ENCODE results near the gene CSF2. TPM values are rescaled to one million over a fixed set of nuclear protein-coding genes. Genes with fewer than 3 reads are reported as not detected.

CSF2 gene
- polyA plus RNA-seq, 2 donors: 0.05 TPM; not detected in 1

DNA sequence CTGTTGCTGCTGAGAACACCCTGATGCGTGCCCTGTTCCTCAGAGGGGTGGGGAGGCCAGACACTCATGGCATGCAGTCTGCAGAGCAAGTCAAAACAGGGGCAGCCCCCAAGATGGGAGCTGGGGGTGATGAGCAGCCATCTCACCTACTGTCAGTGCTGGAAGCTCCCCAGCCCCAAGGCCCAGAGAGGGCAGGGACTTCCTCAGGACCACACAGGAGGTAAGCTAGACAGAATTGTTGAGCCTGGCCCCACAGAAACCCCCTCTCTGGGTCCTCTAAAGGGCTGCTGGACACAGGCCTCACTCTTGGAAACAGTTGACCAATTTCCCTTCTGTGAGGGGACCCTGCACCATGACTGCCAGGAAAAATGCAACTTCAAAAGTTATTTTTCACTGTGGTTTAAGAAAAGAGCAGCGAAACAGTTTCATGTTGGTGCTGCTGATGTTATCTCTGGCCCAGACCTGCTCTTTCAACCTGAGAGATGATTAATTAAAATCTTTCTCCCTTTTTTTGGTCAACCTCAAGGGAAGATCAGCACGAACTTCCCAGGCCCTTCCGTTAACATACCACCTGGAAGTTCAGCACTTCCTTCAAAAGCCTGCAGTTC is 9.6 kb downstream of the CSF2 start:
- no peaks in the 10 kb centered on the region for H3K27me3 ChIP-seq (ENCODE audit: control insufficient read depth in 1 of 2, insufficient read depth in 2 of 2, low read length in 2 of 2)
- no peaks in the 10 kb centered on the region for H3K4me1 ChIP-seq (ENCODE audit: control insufficient read depth in 2 of 2, insufficient read depth in 2 of 2, low read length in 1 of 2)
- no peaks in the 10 kb centered on the region for H3K36me3 ChIP-seq (ENCODE audit: control insufficient read depth in 2 of 2, insufficient read depth in 2 of 2, low read length in 1 of 2)
- H3K27ac ChIP-seq (ENCODE audit: low read depth in 2 of 2, low read length in 1 of 2): no peak overlapping the region
- H3K4me3 ChIP-seq (ENCODE audit: low read depth in 1 of 2, low read length in 2 of 2): no peak overlapping the region
- 77 to 81% methylated on average over 4 of the region's 4 CpGs for WGBS, 2 donors
- no peaks in the 10 kb centered on the region for H3K9me3 ChIP-seq (ENCODE audit: control insufficient read depth in 2 of 2, insufficient read depth in 1 of 2, low read depth in 1 of 2, low read length in 1 of 2)

DNA sequence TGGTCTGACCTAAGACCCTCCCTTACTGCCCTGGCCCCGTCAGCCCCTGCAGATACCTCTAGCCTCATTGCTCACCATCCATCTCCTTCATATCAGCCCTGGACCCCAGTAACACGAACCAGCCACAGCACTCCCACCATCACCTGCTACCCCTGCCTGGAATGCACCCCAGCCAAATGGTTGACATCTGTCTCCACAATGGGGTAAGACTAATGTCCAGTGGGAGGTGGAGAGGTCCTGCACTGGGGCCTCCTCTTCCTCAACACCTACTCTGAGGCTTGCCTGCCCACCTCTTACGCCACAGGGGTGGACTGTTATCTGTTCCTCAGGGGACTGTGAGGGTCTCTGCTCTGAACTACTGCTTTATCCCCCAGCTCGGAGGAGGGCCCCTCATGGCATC is 12.1 kb downstream of the CSF2 start:
- no peaks in the 10 kb centered on the region for H3K9me3 ChIP-seq (ENCODE audit: control insufficient read depth in 2 of 2, insufficient read depth in 1 of 2, low read depth in 1 of 2, low read length in 1 of 2)
- WGBS, 2 donors: 73 to 92% methylated on average over 4 of the region's 4 CpGs
- H3K27ac ChIP-seq (ENCODE audit: low read depth in 2 of 2, low read length in 1 of 2): no peak overlapping the region
- no peaks in the 10 kb centered on the region for H3K36me3 ChIP-seq (ENCODE audit: control insufficient read depth in 2 of 2, insufficient read depth in 2 of 2, low read length in 1 of 2)
- H3K4me1 ChIP-seq (ENCODE audit: control insufficient read depth in 2 of 2, insufficient read depth in 2 of 2, low read length in 1 of 2): peaks cover 3% of the 10 kb centered on the region in 2 donors
- H3K27me3 ChIP-seq (ENCODE audit: control insufficient read depth in 1 of 2, insufficient read depth in 2 of 2, low read length in 2 of 2): no peaks in the 10 kb centered on the region
- H3K4me3 ChIP-seq (ENCODE audit: low read depth in 1 of 2, low read length in 2 of 2): no peak overlapping the region

DNA sequence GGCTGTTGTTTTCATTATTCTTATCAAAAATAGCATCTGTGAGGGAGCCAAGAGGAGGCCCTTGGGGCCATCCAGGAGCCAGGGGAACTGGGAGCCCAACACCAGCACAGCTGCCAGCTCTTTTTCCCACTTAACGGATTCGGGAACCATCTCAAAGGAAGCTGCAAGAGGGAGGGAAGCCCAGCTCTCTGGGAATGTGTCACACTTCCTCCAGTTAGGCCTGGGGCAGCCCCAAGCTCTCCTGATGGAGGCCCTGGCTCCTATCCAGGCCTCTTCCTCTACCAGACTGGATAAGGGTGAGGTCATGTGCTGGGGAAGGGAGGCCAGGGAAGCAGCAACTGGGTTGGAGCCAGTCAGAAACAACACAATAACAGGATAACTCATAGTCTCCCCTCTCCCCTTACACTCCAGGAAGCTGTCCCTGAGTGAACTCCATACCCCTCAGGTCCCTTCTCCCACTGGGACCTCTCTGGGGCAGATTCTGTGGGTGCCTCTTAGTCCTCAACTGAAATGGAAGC is 12.7 kb downstream of the CSF2 start:
- Histone ChIP-seq H3K27ac (ENCODE audit: low read depth in 2 of 2, low read length in 1 of 2) (no peak overlapping the region), H3K4me3 (ENCODE audit: low read depth in 1 of 2, low read length in 2 of 2) (no peak overlapping the region), H3K4me1 (ENCODE audit: control insufficient read depth in 2 of 2, insufficient read depth in 2 of 2, low read length in 1 of 2) (peaks cover 3% of the 10 kb centered on the region in 2 donors), H3K36me3 (ENCODE audit: control insufficient read depth in 2 of 2, insufficient read depth in 2 of 2, low read length in 1 of 2) (no peaks in the 10 kb centered on the region), H3K9me3 (ENCODE audit: control insufficient read depth in 2 of 2, insufficient read depth in 1 of 2, low read depth in 1 of 2, low read length in 1 of 2) (no peaks in the 10 kb centered on the region), H3K27me3 (ENCODE audit: control insufficient read depth in 1 of 2, insufficient read depth in 2 of 2, low read length in 2 of 2) (no peaks in the 10 kb centered on the region)
- WGBS, 2 donors: 32 to 69% methylated on average over 2 of the region's 2 CpGs

DNA sequence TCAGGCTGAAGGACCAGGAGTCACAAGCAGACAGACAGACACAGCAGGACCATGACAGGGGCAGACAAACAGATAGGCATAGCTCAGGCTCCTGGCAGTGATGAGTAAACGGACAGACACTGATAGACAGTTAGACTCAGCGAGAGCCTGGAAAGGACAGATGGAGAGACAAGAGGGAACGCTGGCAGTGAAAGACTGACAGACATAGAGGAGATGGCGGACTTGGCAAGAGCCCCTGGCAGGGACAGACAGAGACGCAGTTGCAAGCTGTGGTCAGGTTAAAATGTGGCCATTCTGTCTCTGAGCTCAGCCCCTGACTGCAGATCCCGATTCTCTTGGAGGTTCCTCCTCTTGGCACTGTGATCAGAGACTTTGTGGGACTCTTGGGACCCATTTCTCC is 13.6 kb downstream of the CSF2 start:
- no peaks in the 10 kb centered on the region for H3K36me3 ChIP-seq (ENCODE audit: control insufficient read depth in 2 of 2, insufficient read depth in 2 of 2, low read length in 1 of 2)
- WGBS, 2 donors: 88 to 91% methylated on average over 6 of the region's 6 CpGs
- no peak overlapping the region for H3K27ac ChIP-seq (ENCODE audit: low read depth in 2 of 2, low read length in 1 of 2)

DNA sequence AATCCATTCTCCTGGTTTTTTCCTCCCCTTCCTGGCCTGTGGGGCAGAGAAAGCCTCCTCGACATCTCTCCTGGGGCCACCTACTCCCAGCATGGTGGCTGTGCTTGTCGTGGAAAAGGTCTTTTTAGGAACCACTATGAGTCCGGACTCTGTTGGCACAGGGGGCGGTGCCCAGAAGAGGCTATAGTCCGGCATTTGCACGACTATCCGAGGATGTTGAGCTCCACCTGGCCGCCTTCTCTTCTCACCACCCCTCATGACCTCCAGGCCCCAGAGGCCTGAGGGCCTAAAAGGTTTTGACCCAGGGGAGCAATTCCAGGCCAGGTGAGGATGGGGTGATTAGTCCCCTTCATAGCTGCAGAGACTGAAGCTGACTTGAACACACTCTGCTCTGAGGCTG is 14.1 kb downstream of the CSF2 start:
- H3K36me3 ChIP-seq (ENCODE audit: control insufficient read depth in 2 of 2, insufficient read depth in 2 of 2, low read length in 1 of 2): no peaks in the 10 kb centered on the region
- 83 to 89% methylated on average over 8 of the region's 8 CpGs for WGBS, 2 donors

More for the DNA sequence above, 13.6 kb downstream of the CSF2 start:
- H3K9me3 ChIP-seq (ENCODE audit: control insufficient read depth in 2 of 2, insufficient read depth in 1 of 2, low read depth in 1 of 2, low read length in 1 of 2): no peaks in the 10 kb centered on the region
- H3K27me3 ChIP-seq (ENCODE audit: control insufficient read depth in 1 of 2, insufficient read depth in 2 of 2, low read length in 2 of 2): no peaks in the 10 kb centered on the region
- peaks cover 3% of the 10 kb centered on the region in 2 donors for H3K4me1 ChIP-seq (ENCODE audit: control insufficient read depth in 2 of 2, insufficient read depth in 2 of 2, low read length in 1 of 2)
- no peak overlapping the region for H3K4me3 ChIP-seq (ENCODE audit: low read depth in 1 of 2, low read length in 2 of 2)

DNA sequence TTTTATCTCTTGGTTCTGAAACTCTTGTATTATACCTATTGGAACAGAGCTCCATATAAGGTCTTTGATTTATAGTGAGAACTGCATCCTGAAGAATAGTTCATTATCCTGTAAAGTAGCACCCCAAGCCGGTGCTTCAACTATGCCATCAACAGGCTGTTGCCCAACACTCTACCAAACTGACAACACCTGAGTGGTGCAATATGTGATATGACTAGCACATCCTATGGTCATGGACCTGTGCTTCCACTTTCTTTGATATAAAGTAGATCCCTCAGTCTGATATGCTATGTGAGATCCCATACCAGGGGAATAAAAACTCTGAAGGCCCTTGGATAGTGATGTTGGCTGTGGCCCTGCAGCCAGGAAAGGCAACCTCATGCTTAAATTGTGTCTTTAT is 15.8 kb downstream of the CSF2 start:
- Histone ChIP-seq H3K27ac (ENCODE audit: low read depth in 2 of 2, low read length in 1 of 2) (no peak overlapping the region), H3K9me3 (ENCODE audit: control insufficient read depth in 2 of 2, insufficient read depth in 1 of 2, low read depth in 1 of 2, low read length in 1 of 2) (no peaks in the 10 kb centered on the region), H3K27me3 (ENCODE audit: control insufficient read depth in 1 of 2, insufficient read depth in 2 of 2, low read length in 2 of 2) (no peaks in the 10 kb centered on the region), H3K4me1 (ENCODE audit: control insufficient read depth in 2 of 2, insufficient read depth in 2 of 2, low read length in 1 of 2) (peaks cover 3 to 5% of the 10 kb centered on the region in 2 donors), H3K36me3 (ENCODE audit: control insufficient read depth in 2 of 2, insufficient read depth in 2 of 2, low read length in 1 of 2) (no peaks in the 10 kb centered on the region), H3K4me3 (ENCODE audit: low read depth in 1 of 2, low read length in 2 of 2) (no peak overlapping the region)
- 86 to 90% methylated on average over 1 of the region's 1 CpG for whole genome bisulfite sequencing, 2 donors

More for the DNA sequence above, 14.1 kb downstream of the CSF2 start:
- H3K4me3 ChIP-seq (ENCODE audit: low read depth in 1 of 2, low read length in 2 of 2): no peak overlapping the region
- peaks cover 3% of the 10 kb centered on the region in 2 donors for H3K4me1 ChIP-seq (ENCODE audit: control insufficient read depth in 2 of 2, insufficient read depth in 2 of 2, low read length in 1 of 2)
- no peak overlapping the region for H3K27ac ChIP-seq (ENCODE audit: low read depth in 2 of 2, low read length in 1 of 2)
- no peaks in the 10 kb centered on the region for H3K9me3 ChIP-seq (ENCODE audit: control insufficient read depth in 2 of 2, insufficient read depth in 1 of 2, low read depth in 1 of 2, low read length in 1 of 2)
- no peaks in the 10 kb centered on the region for H3K27me3 ChIP-seq (ENCODE audit: control insufficient read depth in 1 of 2, insufficient read depth in 2 of 2, low read length in 2 of 2)

DNA sequence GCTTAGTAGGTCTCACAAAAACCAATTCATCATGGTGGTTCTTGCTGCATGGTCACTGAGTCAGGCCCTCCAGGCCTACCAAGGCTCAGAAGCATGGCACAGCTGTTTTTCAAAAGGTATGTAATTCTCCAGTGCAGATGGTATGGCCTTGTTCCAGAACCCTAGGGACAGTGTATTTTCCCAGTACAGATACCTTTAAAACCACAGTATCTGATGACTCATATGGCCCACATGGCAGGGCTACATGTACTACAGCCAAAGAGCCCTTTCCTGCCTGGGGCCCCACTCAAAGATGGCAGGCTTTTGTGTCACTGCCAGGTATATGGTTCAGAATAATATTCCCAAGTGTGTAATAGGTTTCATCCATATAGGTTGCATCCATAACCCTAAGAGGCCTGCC is 16.5 kb downstream of the CSF2 start:
- Histone ChIP-seq H3K27ac (ENCODE audit: low read depth in 2 of 2, low read length in 1 of 2) (no peak overlapping the region), H3K4me1 (ENCODE audit: control insufficient read depth in 2 of 2, insufficient read depth in 2 of 2, low read length in 1 of 2) (peaks cover 3 to 8% of the 10 kb centered on the region in 2 donors), H3K9me3 (ENCODE audit: control insufficient read depth in 2 of 2, insufficient read depth in 1 of 2, low read depth in 1 of 2, low read length in 1 of 2) (no peaks in the 10 kb centered on the region), H3K4me3 (ENCODE audit: low read depth in 1 of 2, low read length in 2 of 2) (no peak overlapping the region), H3K36me3 (ENCODE audit: control insufficient read depth in 2 of 2, insufficient read depth in 2 of 2, low read length in 1 of 2) (no peaks in the 10 kb centered on the region), H3K27me3 (ENCODE audit: control insufficient read depth in 1 of 2, insufficient read depth in 2 of 2, low read length in 2 of 2) (no peaks in the 10 kb centered on the region)

DNA sequence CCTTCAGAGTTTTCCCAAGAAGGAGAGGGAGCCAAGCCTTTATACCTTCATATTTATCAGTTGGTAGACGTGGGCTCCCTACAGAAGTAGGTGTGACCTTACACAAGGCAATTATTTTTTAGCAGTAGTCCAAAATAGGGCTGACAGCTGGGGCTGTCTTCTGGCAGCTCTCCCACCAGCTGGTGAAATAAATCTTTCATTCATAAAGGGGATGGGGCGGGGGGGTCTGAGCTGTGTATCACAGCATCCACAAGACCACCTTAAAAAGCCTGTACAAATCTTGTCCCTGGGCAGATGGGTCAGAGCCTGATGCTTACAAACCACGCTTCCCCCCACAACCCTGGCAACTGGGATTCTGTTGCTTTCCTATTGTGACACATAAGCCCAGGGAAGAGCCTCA is 19.7 kb downstream of the CSF2 start:
- H3K36me3 ChIP-seq (ENCODE audit: control insufficient read depth in 2 of 2, insufficient read depth in 2 of 2, low read length in 1 of 2): no peaks in the 10 kb centered on the region
- peaks cover 7 to 8% of the 10 kb centered on the region in 2 donors for H3K4me1 ChIP-seq (ENCODE audit: control insufficient read depth in 2 of 2, insufficient read depth in 2 of 2, low read length in 1 of 2)
- H3K9me3 ChIP-seq (ENCODE audit: control insufficient read depth in 2 of 2, insufficient read depth in 1 of 2, low read depth in 1 of 2, low read length in 1 of 2): no peaks in the 10 kb centered on the region
- no peak overlapping the region for H3K27ac ChIP-seq (ENCODE audit: low read depth in 2 of 2, low read length in 1 of 2)
- WGBS, 2 donors: 44 to 52% methylated on average over 3 of the region's 3 CpGs
- no peaks in the 10 kb centered on the region for H3K27me3 ChIP-seq (ENCODE audit: control insufficient read depth in 1 of 2, insufficient read depth in 2 of 2, low read length in 2 of 2)
- no peak overlapping the region for H3K4me3 ChIP-seq (ENCODE audit: low read depth in 1 of 2, low read length in 2 of 2)

DNA sequence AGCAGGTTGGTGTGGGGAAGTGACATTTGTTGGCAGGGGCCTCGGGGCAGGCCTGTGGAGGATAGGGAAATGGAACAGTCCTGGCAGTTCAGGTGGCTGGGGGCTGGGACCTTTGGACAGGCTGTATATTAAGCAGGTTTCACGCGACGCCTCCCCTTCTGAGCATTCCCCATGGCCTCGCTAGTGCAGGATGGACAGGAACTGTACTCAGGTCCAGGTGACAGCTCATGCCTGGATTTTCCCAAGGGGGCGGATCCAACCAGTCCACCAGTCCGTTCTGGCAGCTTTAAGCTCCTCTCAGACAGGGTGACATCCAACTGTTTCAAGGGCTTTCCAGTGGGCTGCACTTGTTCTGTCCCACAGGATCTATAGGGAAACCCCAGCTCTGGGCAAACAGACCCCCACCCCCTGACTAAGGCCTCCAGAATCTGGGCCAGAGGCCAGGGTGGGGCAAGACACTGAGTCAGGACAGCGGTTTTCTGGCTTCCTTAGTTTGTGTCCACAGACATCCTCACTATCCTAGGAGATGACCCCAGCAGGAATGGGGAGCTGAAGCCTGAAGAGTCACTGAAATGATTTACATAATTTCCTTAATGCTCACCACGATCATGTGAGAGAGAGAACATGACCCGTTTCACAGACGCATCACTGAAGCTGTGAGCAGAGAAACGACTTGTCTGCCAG is 20.9 kb downstream of the CSF2 start:
- 54% methylated on average over 12 of the region's 12 CpGs for WGBS, 2 donors
- peaks cover 7 to 8% of the 10 kb centered on the region in 2 donors for H3K4me1 ChIP-seq (ENCODE audit: control insufficient read depth in 2 of 2, insufficient read depth in 2 of 2, low read length in 1 of 2)
- H3K4me3 ChIP-seq (ENCODE audit: low read depth in 1 of 2, low read length in 2 of 2): no peak overlapping the region
- H3K27ac ChIP-seq (ENCODE audit: low read depth in 2 of 2, low read length in 1 of 2): no peak overlapping the region
- H3K36me3 ChIP-seq (ENCODE audit: control insufficient read depth in 2 of 2, insufficient read depth in 2 of 2, low read length in 1 of 2): no peaks in the 10 kb centered on the region
- no peaks in the 10 kb centered on the region for H3K27me3 ChIP-seq (ENCODE audit: control insufficient read depth in 1 of 2, insufficient read depth in 2 of 2, low read length in 2 of 2)
- no peaks in the 10 kb centered on the region for H3K9me3 ChIP-seq (ENCODE audit: control insufficient read depth in 2 of 2, insufficient read depth in 1 of 2, low read depth in 1 of 2, low read length in 1 of 2)

DNA sequence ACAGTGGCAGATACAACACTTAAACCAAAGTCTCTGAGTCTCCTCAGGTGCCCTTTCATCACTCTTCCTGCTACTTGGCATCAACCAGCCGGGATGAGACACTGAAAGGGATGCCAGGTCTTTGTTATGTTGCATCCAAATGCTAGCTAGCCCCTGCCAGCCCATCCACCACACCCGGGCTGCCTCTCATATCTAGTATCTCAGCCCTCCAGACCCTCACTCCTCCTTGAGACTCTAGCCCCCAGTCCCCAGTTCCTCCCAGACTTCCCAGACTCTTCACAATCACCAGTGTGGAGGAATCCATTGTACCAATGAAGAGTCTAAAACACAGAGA is 21.5 kb downstream of the CSF2 start:
- no peak overlapping the region for H3K27ac ChIP-seq (ENCODE audit: low read depth in 2 of 2, low read length in 1 of 2)
- no peaks in the 10 kb centered on the region for H3K9me3 ChIP-seq (ENCODE audit: control insufficient read depth in 2 of 2, insufficient read depth in 1 of 2, low read depth in 1 of 2, low read length in 1 of 2)
- H3K4me1 ChIP-seq (ENCODE audit: control insufficient read depth in 2 of 2, insufficient read depth in 2 of 2, low read length in 1 of 2): peaks cover 4 to 5% of the 10 kb centered on the region in 2 donors
- no peaks in the 10 kb centered on the region for H3K36me3 ChIP-seq (ENCODE audit: control insufficient read depth in 2 of 2, insufficient read depth in 2 of 2, low read length in 1 of 2)
- H3K4me3 ChIP-seq (ENCODE audit: low read depth in 1 of 2, low read length in 2 of 2): no peak overlapping the region
- 70 to 80% methylated on average over 2 of the region's 2 CpGs for WGBS, 2 donors
- H3K27me3 ChIP-seq (ENCODE audit: control insufficient read depth in 1 of 2, insufficient read depth in 2 of 2, low read length in 2 of 2): no peaks in the 10 kb centered on the region
